Testis (tissue), 3 donors: ENCODE data around the gene CACNG4. TPM values are rescaled to one million over a fixed set of nuclear protein-coding genes. Genes with fewer than 3 reads are reported as not detected.

Experiments
- DNase-seq: peaks from one replicate; pipeline ENCODE4 v3.0.0-alpha.2; 2019
- H3K27ac ChIP-seq, 2 donors: fragments of 200-600 bp; sonication (generic); one replicate each; pipeline ENCODE4 v1.5.1; 2019
- H3K27me3 ChIP-seq: fragments of 200-600 bp; sonication (generic); one replicate; pipeline ENCODE4 v1.5.1; 2019
- H3K36me3 ChIP-seq: fragments of 200-600 bp; sonication (generic); one replicate; pipeline ENCODE4 v1.5.1; 2017; ENCODE audit warnings: low read depth; ENCODE audit errors: missing control alignments
- H3K4me1 ChIP-seq: fragments of 200-600 bp; sonication (generic); one replicate; pipeline ENCODE4 v1.5.1; 2019
- H3K4me3 ChIP-seq, 2 donors: fragments of 200-600 bp; sonication (generic); one replicate each; pipeline ENCODE4 v1.5.1; 2017 to 2019
- H3K9me3 ChIP-seq: fragments of 200-600 bp; sonication (generic); one replicate; pipeline ENCODE4 v1.5.1; 2017
- CTCF ChIP-seq, 3 experiments: fragments of 450-650 bp in 2 of 3; fragments of 200-600 bp in 1 of 3; sonication (generic) in 1 of 3; IDR thresholded peaks; one replicate each; pipeline ENCODE4 v1.5.1; 2016 to 2019; ENCODE audit warnings: antibody characterized with exemption in 3 of 3, mild to moderate bottlenecking in 2 of 3, moderate library complexity in 1 of 3
- POLR2A ChIP-seq: fragments of 450-650 bp; IDR thresholded peaks from one replicate; pipeline ENCODE4 v1.6.1; 2017; ENCODE audit warnings: antibody characterized with exemption, mild to moderate bottlenecking, moderate library complexity
- WGBS, 2 donors: methylation state at CpG; one replicate each; pipeline ENCODE4 v1.1.5; 2018; 5-methylcytosine and 5-hydroxymethylcytosine counted together
- intact Hi-C: fragments of 100-400 bp; cut with DNase I; formaldehyde crosslinking; loops from one replicate; pipeline ENCODE4 v1.15.1; 2023; ENCODE audit warnings: low total_unique reads
- polyA plus RNA-seq: library from polyadenylated mRNA; stranded (reverse); fragments of 350-450 nt; fragmentation: Illumina TruSeq; extraction: RNeasy Lipid Tissue Mini Kit (QIAGEN cat#74804); gene quantifications from one replicate; pipeline ENCODE4 v1.2.3, GENCODE V29; 2014; ENCODE audit warnings: low read depth, low replicate concordance; ENCODE audit not compliant: insufficient read depth
- total RNA-seq, 2 donors: library from RNA; depleted of rRNA; stranded (reverse); fragments of >200 nt; gene quantifications; one replicate each; pipeline ENCODE4 v1.2.3, GENCODE V29; 2016

CACNG4 gene
- total and polyA plus RNA-seq, 3 donors from 2014 or later = 0.16 to 0.81 (median 0.46) TPM

- no peaks in the 10 kb centered on the region for H3K27me3 ChIP-seq
- H3K4me1 ChIP-seq = no peaks in the 10 kb centered on the region
- intact Hi-C loops = no loop called here
- 87 to 88% methylated on average over 8 of the region's 8 CpGs for WGBS, 2 donors
- H3K36me3 ChIP-seq = no peaks in the 10 kb centered on the region
- TF ChIP-seq CTCF (IDR thresholded peaks at IDR 0.05) = no peak
- TF ChIP-seq POLR2A = no peak
- no peaks in the 10 kb centered on the region for H3K9me3 ChIP-seq
- no peak for DNase-seq
- H3K4me3 ChIP-seq = no peak overlapping the region
- no peak overlapping the region for H3K27ac ChIP-seq
Observed at GRCh38 chr17:66941773-66942450, 22.6 kb upstream of the CACNG4 start.

- no peaks in the 10 kb centered on the region for H3K36me3 ChIP-seq
- H3K27me3 ChIP-seq = no peaks in the 10 kb centered on the region
- WGBS, 2 donors = 70% methylated on average over 8 of the region's 8 CpGs
- H3K4me1 ChIP-seq = no peaks in the 10 kb centered on the region
- no peak for TF ChIP-seq POLR2A
- H3K9me3 ChIP-seq = no peaks in the 10 kb centered on the region
- H3K27ac ChIP-seq = no peak overlapping the region
- DNase-seq = no peak
- intact Hi-C loops = no loop called here
- no peak overlapping the region for H3K4me3 ChIP-seq
Observed at GRCh38 chr17:66942451-66943264, 21.8 kb upstream of the CACNG4 start.

- no peak overlapping the region for H3K4me3 ChIP-seq
- intact Hi-C loops = no loop called here
- no peaks in the 10 kb centered on the region for H3K27me3 ChIP-seq
- 78 to 90% methylated on average over 6 of the region's 6 CpGs for WGBS, 2 donors
- no peak overlapping the region for H3K27ac ChIP-seq
- TF ChIP-seq POLR2A (no peak), CTCF (IDR thresholded peaks at IDR 0.05) (no peak)
- DNase-seq = no peak
- H3K36me3 ChIP-seq = no peaks in the 10 kb centered on the region
- no peaks in the 10 kb centered on the region for H3K4me1 ChIP-seq
- no peaks in the 10 kb centered on the region for H3K9me3 ChIP-seq
Observed at GRCh38 chr17:66943484-66943883, 21.0 kb upstream of the CACNG4 start.

- intact Hi-C loops = no loop called here
- Histone ChIP-seq H3K27me3 (no peaks in the 10 kb centered on the region), H3K4me3 (no peak overlapping the region), H3K36me3 (no peaks in the 10 kb centered on the region), H3K27ac (no peak overlapping the region), H3K9me3 (no peaks in the 10 kb centered on the region), H3K4me1 (no peaks in the 10 kb centered on the region)
- 36 to 39% methylated on average over 15 of the region's 15 CpGs for WGBS, 2 donors
- no peak for DNase-seq
- TF ChIP-seq POLR2A (no peak), CTCF (IDR thresholded peaks at IDR 0.05) (no peak)
Observed at GRCh38 chr17:66944351-66945146, 20.0 kb upstream of the CACNG4 start.
